Keratinocyte (primary cell): ENCODE results near the gene ASB9. TPM values are rescaled to one million over a fixed set of nuclear protein-coding genes. Genes with fewer than 3 reads are reported as not detected.
"Not testable (repeated sequence)": the region's sequence is repeated elsewhere in the genome, so short reads cannot be mapped to it uniquely, and the experiment has no call there.

Source experiments
- DNase-seq: peaks from one replicate; pipeline ENCODE4 v3.0.0-alpha.2; 2011; ENCODE audit warnings: low read depth, missing footprints, low spot score
- FAIRE-seq: peaks from 2 replicates; lab custom pipeline; 2011; peaks lifted over from hg19 to GRCh38; lab: Jason Lieb, UNC
- H2AFZ ChIP-seq: 2 replicates; pipeline ENCODE4 v1.6.0; 2012; ENCODE audit warnings: low read length, control low read depth, inconsistent platforms; ENCODE audit not compliant: control insufficient read depth
- H3K27ac ChIP-seq: 2 replicates; pipeline ENCODE4 v1.5.1; 2011; ENCODE audit warnings: low read length; ENCODE audit not compliant: control insufficient read depth, insufficient read depth
- H3K27me3 ChIP-seq: 3 replicates; pipeline ENCODE4 v1.6.0; 2011; ENCODE audit warnings: low read length; ENCODE audit not compliant: control insufficient read depth, insufficient read depth; ENCODE audit errors: extremely low read depth
- H3K36me3 ChIP-seq, 2 experiments: 2 replicates in 1 of 2; 3 replicates in 1 of 2; pipeline ENCODE4 v1.5.1; 2011; ENCODE audit warnings: low read length in 2 of 2, mild to moderate bottlenecking in 1 of 2; ENCODE audit not compliant: control insufficient read depth in 2 of 2, insufficient read depth in 2 of 2; ENCODE audit errors: extremely low read depth in 1 of 2
- H3K4me1 ChIP-seq: 3 replicates; pipeline ENCODE4 v1.5.1; 2011; ENCODE audit warnings: low read length; ENCODE audit not compliant: control insufficient read depth, insufficient read depth; ENCODE audit errors: extremely low read depth
- H3K4me2 ChIP-seq: 3 replicates; pipeline ENCODE4 v1.6.0; 2011; ENCODE audit warnings: low read depth, low read length; ENCODE audit not compliant: control insufficient read depth, insufficient read depth; ENCODE audit errors: extremely low read depth
- H3K4me3 ChIP-seq, 3 experiments: fragments of 200-600 bp in 1 of 3; sonication (generic) in 1 of 3; 2 replicates in 2 of 3; 3 replicates in 1 of 3; pipeline ENCODE4 v1.5.1; 2011 to 2016; ENCODE audit warnings: low read length in 3 of 3, mild to moderate bottlenecking in 3 of 3, control low read depth in 2 of 3, inconsistent platforms in 1 of 3, low read depth in 1 of 3, mixed read lengths in 1 of 3, mixed run types in 1 of 3, moderate library complexity in 1 of 3; ENCODE audit not compliant: control insufficient read depth in 2 of 3, insufficient read depth in 2 of 3; ENCODE audit errors: extremely low read depth in 1 of 3
- H3K79me2 ChIP-seq: 2 replicates; pipeline ENCODE4 v1.6.0; 2012; ENCODE audit warnings: low read length; ENCODE audit not compliant: control insufficient read depth, insufficient read depth
- H3K9ac ChIP-seq: 3 replicates; pipeline ENCODE4 v1.6.0; 2011; ENCODE audit warnings: low read length; ENCODE audit not compliant: control insufficient read depth, insufficient read depth; ENCODE audit errors: extremely low read depth
- H3K9me1 ChIP-seq: 3 replicates; pipeline ENCODE4 v1.6.0; 2011; ENCODE audit warnings: low read length; ENCODE audit not compliant: control insufficient read depth, insufficient read depth; ENCODE audit errors: extremely low read depth
- H3K9me3 ChIP-seq: 2 replicates; pipeline ENCODE4 v1.5.1; 2012; ENCODE audit warnings: low read depth, low read length; ENCODE audit not compliant: control insufficient read depth
- H4K20me1 ChIP-seq: 3 replicates; pipeline ENCODE4 v1.6.0; 2011; ENCODE audit warnings: low read length; ENCODE audit not compliant: control insufficient read depth, insufficient read depth; ENCODE audit errors: extremely low read depth
- CTCF ChIP-seq, 3 experiments: IDR thresholded peaks in 1 of 3; conservative IDR thresholded peaks in 1 of 3; optimal IDR thresholded peaks in 1 of 3; 2 replicates in 2 of 3; 3 replicates in 1 of 3; pipeline versions ENCODE3 to v1.5.1; 2011; ENCODE audit warnings: low read length in 3 of 3, mild to moderate bottlenecking in 3 of 3, moderate library complexity in 2 of 3, control low read depth in 1 of 3, inconsistent platforms in 1 of 3; ENCODE audit not compliant: insufficient read depth in 2 of 3; ENCODE audit errors: extremely low read depth in 1 of 3
- EZH2 ChIP-seq: IDR thresholded peaks from one replicate; pipeline ENCODE4 v1.6.1; 2012; ENCODE audit warnings: inconsistent platforms, mild to moderate bottlenecking, low read length, moderate library complexity
- dilution Hi-C: fragments of 300-500 bp; cut with MboI; formaldehyde crosslinking; loops from one replicate; pipeline ENCODE4 v1.7.0; 2020; ENCODE audit warnings: low sequenced_read_pairs; ENCODE audit not compliant: extremely low pct_ligation_motif_present
- polyA plus RNA-seq, 5 experiments: library from polyadenylated mRNA; depleted of rRNA in 3 of 5; stranded (reverse) in 3 of 5; stranded (forward) in 1 of 5; unstranded in 1 of 5; fragments of >200 nt; gene quantifications; 1 replicate in 1 of 5; 2 replicates in 3 of 5; 3 replicates in 1 of 5; pipeline versions ENCODE4 v1.2.1 to v1.2.3, GENCODE V29; 2011 to 2012; ENCODE audit warnings: missing spikeins in 2 of 5, low read depth in 1 of 5, low replicate concordance in 1 of 5

ASB9 gene
- polyA plus RNA-seq, 1 donor (not counting 4 experiments of a cell fraction or from before 2014, with no cell fraction given) = 0.66 TPM

- DNase-seq = no peak
- Histone ChIP-seq H3K9me3 (no peaks in the 10 kb centered on the region), H3K27ac (no peak overlapping the region), H3K9ac (no peak overlapping the region), H3K27me3 (no peaks in the 10 kb centered on the region), H4K20me1 (no peaks in the 10 kb centered on the region), H3K4me2 (no peak overlapping the region), H3K79me2 (no peaks in the 10 kb centered on the region), H2AFZ (no peak overlapping the region), H3K4me1 (no peaks in the 10 kb centered on the region), H3K4me3 (no peak overlapping the region), H3K36me3 (no peaks in the 10 kb centered on the region), H3K9me1 (no peaks in the 10 kb centered on the region)
- FAIRE-seq = no peak
- no peak for TF ChIP-seq CTCF (optimal IDR thresholded peaks at IDR 0.05 in 1 of 3, IDR thresholded peaks at IDR 0.05 in 1 of 3, conservative IDR thresholded peaks at IDR 0.05 in 1 of 3; ENCODE audit: extremely low read depth in 1 of 3, insufficient read depth in 2 of 3, low read length in 3 of 3)
- TF ChIP-seq EZH2 = no peak
- dilution Hi-C loops = no loop called here
Observed at GRCh38 chrX:15202454-15203177, 67.3 kb downstream of the ASB9 start.

GRCh38 chrX:15200871-15201270 lies 69.0 kb downstream of the ASB9 start:
- DNase-seq = no peak
- Histone ChIP-seq H3K4me2 (no peak overlapping the region), H3K79me2 (no peaks in the 10 kb centered on the region), H2AFZ (no peak overlapping the region), H3K36me3 (no peaks in the 10 kb centered on the region), H3K9me3 (no peaks in the 10 kb centered on the region), H4K20me1 (no peaks in the 10 kb centered on the region), H3K27me3 (no peaks in the 10 kb centered on the region), H3K9me1 (no peaks in the 10 kb centered on the region), H3K27ac (no peak overlapping the region), H3K4me1 (no peaks in the 10 kb centered on the region), H3K9ac (no peak overlapping the region), H3K4me3 (no peak overlapping the region)
- dilution Hi-C loops = no loop called here
- no peak for FAIRE-seq
- TF ChIP-seq CTCF (optimal IDR thresholded peaks at IDR 0.05 in 1 of 3, IDR thresholded peaks at IDR 0.05 in 1 of 3, conservative IDR thresholded peaks at IDR 0.05 in 1 of 3; ENCODE audit: extremely low read depth in 1 of 3, insufficient read depth in 2 of 3, low read length in 3 of 3) (no peak), EZH2 (no peak)

GRCh38 chrX:15198608-15199202 lies 71.2 kb downstream of the ASB9 start:
- H3K4me2 ChIP-seq, H2AFZ ChIP-seq, FAIRE-seq, H3K27ac ChIP-seq, H3K9me1 ChIP-seq, H3K4me1 ChIP-seq, H3K36me3 ChIP-seq, H3K4me3 ChIP-seq, H3K9ac ChIP-seq, H3K9me3 ChIP-seq, DNase-seq, H4K20me1 ChIP-seq, H3K79me2 ChIP-seq, H3K27me3 ChIP-seq, dilution Hi-C loops: not testable (repeated sequence)
